HCT116 (cell line): ENCODE results near the gene IL19. TPM values are rescaled to one million over a fixed set of nuclear protein-coding genes. Genes with fewer than 3 reads are reported as not detected.

Experiments used
- ATAC-seq: fragments of 200-7000 bp; cut with Tn5 transposase; 2 replicates; pipeline ENCODE4 v1.9.1; 2020; ENCODE audit warnings: mild to moderate bottlenecking, moderate library complexity
- BruUV-seq: library from RNA; stranded (reverse); fragments of 400-500 nt; replicated peaks from 2 replicates; lab custom pipeline; 2021; lab: Mats Ljungman, UMichigan
- CTCF ChIA-PET: fragments of 300-600 bp; sonication (Branson Sonifier 250); formaldehyde crosslinking; loops from one replicate; lab custom pipeline; 2021; ENCODE audit warnings: antibody characterized with exemption; lab: Charles Lee
- POLR2A ChIA-PET: fragments of 300-600, 350-600 bp; sonication (Branson Sonifier 250); formaldehyde crosslinking; loops from one replicate; lab custom pipeline; 2021; ENCODE audit warnings: antibody characterized with exemption; lab: Charles Lee
- RAD21 ChIA-PET, 2 experiments: fragments of 300-600 bp; sonication (Branson Sonifier 250); formaldehyde crosslinking; loops; one replicate each; lab custom pipeline; 2023; ENCODE audit warnings: low total read pairs in 2 of 2; ENCODE audit not compliant: uncharacterized antibody in 2 of 2, unreplicated experiment in 2 of 2, low non-redundant PET in 1 of 2; lab: Charles Lee
- DNase-seq: peaks from one replicate; pipeline ENCODE4 v3.0.0-alpha.2; 2010; ENCODE audit warnings: low read depth, low spot score
- H2AFZ ChIP-seq: fragments of 200-600 bp; shearing (Covaris generic), sonication (generic); 2 replicates; pipeline ENCODE4 v1.6.1; 2017; ENCODE audit warnings: low read depth, mixed run types, mixed read lengths, antibody characterized with exemption, low read length; ENCODE audit not compliant: poor library complexity, severe bottlenecking
- H3K27ac ChIP-seq: 2 replicates; pipeline ENCODE4 v1.5.1; 2012; ENCODE audit warnings: low read depth, low read length
- H3K27me3 ChIP-seq: fragments of 200-600 bp; sonication (generic); 2 replicates; pipeline ENCODE4 v1.6.1; 2016; ENCODE audit warnings: mixed run types, low read length, mixed read lengths; ENCODE audit not compliant: insufficient read depth
- H3K36me3 ChIP-seq, 2 experiments: fragments of 200-500 bp in 1 of 2; fragments of 200-600 bp in 1 of 2; sonication (Bioruptor generic) in 1 of 2; sonication (generic) in 1 of 2; 2 replicates each; pipeline versions ENCODE4 v1.5.1 to v1.6.1; 2014 to 2016; ENCODE audit warnings: low read length in 2 of 2, inconsistent platforms in 1 of 2, mixed read lengths in 1 of 2, mixed run types in 1 of 2; ENCODE audit not compliant: insufficient read depth in 2 of 2, control insufficient read depth in 1 of 2
- H3K4me1 ChIP-seq, 2 experiments: fragments of 200-600 bp in 1 of 2; sonication (generic) in 1 of 2; 2 replicates each; pipeline versions ENCODE4 v1.5.1 to v1.6.1; 2012 to 2017; ENCODE audit warnings: low read length in 2 of 2, inconsistent platforms in 1 of 2, mild to moderate bottlenecking in 1 of 2, mixed read lengths in 1 of 2, mixed run types in 1 of 2, moderate library complexity in 1 of 2; ENCODE audit not compliant: insufficient read depth in 2 of 2, control insufficient read depth in 1 of 2
- H3K4me2 ChIP-seq: fragments of 200-600 bp; sonication (generic); 2 replicates; pipeline ENCODE4 v1.6.1; 2017; ENCODE audit warnings: mixed run types, low read length, mixed read lengths
- H3K4me3 ChIP-seq, 2 experiments: fragments of 200-600 bp in 1 of 2; sonication (generic) in 1 of 2; replicated peaks in 1 of 2; 2 replicates each; pipeline ENCODE4 v1.5.1; 2011 to 2016; ENCODE audit warnings: low read length in 2 of 2, control low read depth in 1 of 2, low read depth in 1 of 2, mild to moderate bottlenecking in 1 of 2, mixed read lengths in 1 of 2, mixed run types in 1 of 2
- H3K79me2 ChIP-seq: fragments of 200-600 bp; sonication (generic); 2 replicates; pipeline ENCODE4 v1.6.1; 2017; ENCODE audit warnings: mild to moderate bottlenecking, mixed run types, low read length, moderate library complexity, mixed read lengths; ENCODE audit not compliant: insufficient read depth
- H3K9ac ChIP-seq: fragments of 200-600 bp; sonication (generic); 2 replicates; pipeline ENCODE4 v1.6.1; 2016; ENCODE audit warnings: low read length, mixed read lengths
- H3K9me2 ChIP-seq: fragments of 200-600 bp; sonication (generic), shearing (Covaris generic); 2 replicates; pipeline ENCODE4 v1.6.1; 2017; ENCODE audit warnings: mixed run types, mild to moderate bottlenecking, moderate library complexity; ENCODE audit not compliant: insufficient read depth
- H3K9me3 ChIP-seq, 2 experiments: fragments of 200-500 bp in 1 of 2; fragments of 200-600 bp in 1 of 2; sonication (Bioruptor generic) in 1 of 2; sonication (generic) in 1 of 2; 2 replicates each; pipeline ENCODE4 v1.6.1; 2014 to 2017; ENCODE audit warnings: low read length in 2 of 2, mixed read lengths in 2 of 2, inconsistent platforms in 1 of 2, low read depth in 1 of 2, mild to moderate bottlenecking in 1 of 2, mixed run types in 1 of 2, moderate library complexity in 1 of 2; ENCODE audit not compliant: control insufficient read depth in 1 of 2, insufficient read depth in 1 of 2
- H4K20me1 ChIP-seq: fragments of 200-600 bp; sonication (generic), shearing (Covaris generic); 2 replicates; pipeline ENCODE4 v1.6.1; 2017; ENCODE audit warnings: mixed run types, mild to moderate bottlenecking, moderate library complexity; ENCODE audit not compliant: insufficient read depth
- CEBPB ChIP-seq: IDR thresholded peaks from 2 replicates; pipeline ENCODE4 v1.6.1; 2012; ENCODE audit warnings: low read depth
- FOSL1 ChIP-seq: IDR thresholded peaks from 2 replicates; pipeline ENCODE4 v1.6.1; 2012; ENCODE audit warnings: low read depth
- POLR2AphosphoS5 ChIP-seq: IDR thresholded peaks from 2 replicates; pipeline ENCODE4 v1.6.1; 2011; ENCODE audit warnings: mild to moderate bottlenecking, low read depth, low read length, moderate library complexity
- RAD21 ChIP-seq: IDR thresholded peaks from 2 replicates; pipeline ENCODE4 v1.6.1; 2012; ENCODE audit warnings: low read depth, mild to moderate bottlenecking
- TCF7L2 ChIP-seq: IDR thresholded peaks from 2 replicates; pipeline ENCODE4 v1.7.0; 2011; ENCODE audit warnings: borderline replicate concordance, inconsistent platforms; ENCODE audit not compliant: insufficient read depth, insufficient read length; ENCODE audit errors: extremely low read depth
- ZFX ChIP-seq: fragments of 450-650 bp; IDR thresholded peaks from 2 replicates; pipeline ENCODE4 v1.6.1; 2017
- intact Hi-C: fragments of 100-400 bp; cut with micrococcal nuclease; formaldehyde crosslinking; loops from 2 replicates; pipeline ENCODE4 v1.10.0; 2022
- total RNA-seq: library from RNA; stranded (reverse); gene quantifications from one replicate; pipeline ENCODE4 v1.2.1, GENCODE V29; 2021; ENCODE audit not compliant: unreplicated experiment
- TF ChIP-seq, protein P1 (sequence below): IDR thresholded peaks from 2 replicates; pipeline ENCODE4 v1.6.1; 2012; ENCODE audit warnings: low read depth

IL19 gene
- total RNA-seq, 1 experiment from 2014 or later: not detected

DNA sequence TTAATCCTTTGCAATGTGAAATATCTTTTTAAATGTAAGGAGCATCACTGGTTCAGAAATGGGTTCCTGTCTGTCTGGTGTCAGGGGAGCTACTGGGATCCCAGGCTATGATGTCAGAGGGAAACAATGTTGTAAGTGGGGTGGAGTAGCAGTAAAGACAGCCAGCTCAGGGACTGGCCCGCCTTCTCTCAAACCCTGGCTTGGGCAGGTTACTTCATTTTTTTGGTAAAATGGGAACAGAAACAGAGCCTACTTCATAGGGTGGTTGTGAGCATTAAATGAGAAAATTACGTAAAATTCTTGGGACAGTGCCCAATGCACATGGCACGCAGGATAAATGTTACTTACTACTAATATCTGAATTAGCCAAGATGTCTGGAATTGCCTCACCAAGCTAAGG is 64.1 kb downstream of the IL19 start:
- Histone ChIP-seq H3K4me2 (no peak overlapping the region), H3K27ac (no peak overlapping the region), H3K9ac (no peak overlapping the region), H3K27me3 (peaks cover 52% of the 10 kb centered on the region), H3K4me3 (no peak overlapping the region), H4K20me1 (no peaks in the 10 kb centered on the region), H3K36me3 (no peaks in the 10 kb centered on the region), H2AFZ (no peak overlapping the region), H3K9me3 (no peaks in the 10 kb centered on the region)
- no TSS peak for BruUV-seq
- no peak for ATAC-seq
- CTCF ChIA-PET: interaction anchor here (1.1 kb wide), 1 partner anchor 147 kb away, joined by 3 read pairs; no protein-coding TSS in a partner anchor
- no peak for TF ChIP-seq POLR2AphosphoS5
- TF ChIP-seq CEBPB: no peak
- TF ChIP-seq, protein P1, sequence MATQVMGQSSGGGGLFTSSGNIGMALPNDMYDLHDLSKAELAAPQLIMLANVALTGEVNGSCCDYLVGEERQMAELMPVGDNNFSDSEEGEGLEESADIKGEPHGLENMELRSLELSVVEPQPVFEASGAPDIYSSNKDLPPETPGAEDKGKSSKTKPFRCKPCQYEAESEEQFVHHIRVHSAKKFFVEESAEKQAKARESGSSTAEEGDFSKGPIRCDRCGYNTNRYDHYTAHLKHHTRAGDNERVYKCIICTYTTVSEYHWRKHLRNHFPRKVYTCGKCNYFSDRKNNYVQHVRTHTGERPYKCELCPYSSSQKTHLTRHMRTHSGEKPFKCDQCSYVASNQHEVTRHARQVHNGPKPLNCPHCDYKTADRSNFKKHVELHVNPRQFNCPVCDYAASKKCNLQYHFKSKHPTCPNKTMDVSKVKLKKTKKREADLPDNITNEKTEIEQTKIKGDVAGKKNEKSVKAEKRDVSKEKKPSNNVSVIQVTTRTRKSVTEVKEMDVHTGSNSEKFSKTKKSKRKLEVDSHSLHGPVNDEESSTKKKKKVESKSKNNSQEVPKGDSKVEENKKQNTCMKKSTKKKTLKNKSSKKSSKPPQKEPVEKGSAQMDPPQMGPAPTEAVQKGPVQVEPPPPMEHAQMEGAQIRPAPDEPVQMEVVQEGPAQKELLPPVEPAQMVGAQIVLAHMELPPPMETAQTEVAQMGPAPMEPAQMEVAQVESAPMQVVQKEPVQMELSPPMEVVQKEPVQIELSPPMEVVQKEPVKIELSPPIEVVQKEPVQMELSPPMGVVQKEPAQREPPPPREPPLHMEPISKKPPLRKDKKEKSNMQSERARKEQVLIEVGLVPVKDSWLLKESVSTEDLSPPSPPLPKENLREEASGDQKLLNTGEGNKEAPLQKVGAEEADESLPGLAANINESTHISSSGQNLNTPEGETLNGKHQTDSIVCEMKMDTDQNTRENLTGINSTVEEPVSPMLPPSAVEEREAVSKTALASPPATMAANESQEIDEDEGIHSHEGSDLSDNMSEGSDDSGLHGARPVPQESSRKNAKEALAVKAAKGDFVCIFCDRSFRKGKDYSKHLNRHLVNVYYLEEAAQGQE: no peak
- no peak for TF ChIP-seq ZFX
- TF ChIP-seq RAD21: no peak
- TF ChIP-seq FOSL1: no peak
- TF ChIP-seq, all 23 proteins: peak for 0
- Histone ChIP-seq H3K79me2 (no peaks in the 10 kb centered on the region), H3K9me2 (no peaks in the 10 kb centered on the region), H3K4me1 (no peaks in the 10 kb centered on the region)
- POLR2A ChIA-PET: no interaction called here
- DNase-seq: no peak
- intact Hi-C loops: no loop called here
- RAD21 ChIA-PET: no interaction called here

DNA sequence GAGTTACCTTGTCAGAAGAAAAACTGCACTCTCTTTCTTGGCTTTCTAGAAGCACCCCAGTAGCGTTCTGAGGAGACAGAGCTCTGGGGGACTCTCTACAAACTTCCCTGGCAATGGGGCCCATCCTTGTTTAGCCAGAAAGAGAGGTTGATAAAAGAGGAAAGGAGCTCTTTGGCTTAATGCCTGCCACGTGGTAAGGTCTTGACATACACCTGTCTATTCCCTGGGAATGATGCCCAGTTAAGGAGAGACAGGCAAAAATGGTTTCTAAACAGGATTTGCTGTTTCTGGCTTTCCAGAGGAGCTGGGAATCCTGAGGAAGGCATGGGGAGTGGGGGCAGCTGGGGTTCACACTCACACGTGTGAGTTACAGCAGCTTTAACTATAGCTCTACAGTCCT is 64.6 kb downstream of the IL19 start:
- Histone ChIP-seq H3K4me1 (no peaks in the 10 kb centered on the region), H2AFZ (no peak overlapping the region), H3K9ac (no peak overlapping the region), H3K9me2 (no peaks in the 10 kb centered on the region), H3K9me3 (no peaks in the 10 kb centered on the region), H3K4me3 (no peak overlapping the region), H3K4me2 (no peak overlapping the region), H3K27me3 (peaks cover 52% of the 10 kb centered on the region), H3K27ac (no peak overlapping the region), H3K79me2 (no peaks in the 10 kb centered on the region), H3K36me3 (no peaks in the 10 kb centered on the region), H4K20me1 (no peaks in the 10 kb centered on the region)
- POLR2A ChIA-PET: no interaction called here
- RAD21 ChIA-PET: no interaction called here
- DNase-seq (no peak), ATAC-seq (no peak)
- CTCF ChIA-PET: interaction anchor here (1.1 kb wide), 1 partner anchor 147 kb away, joined by 3 read pairs; no protein-coding TSS in a partner anchor
- no peak for TF ChIP-seq TCF7L2
- TF ChIP-seq ZFX: no peak
- TF ChIP-seq, protein P1: no peak
- BruUV-seq: no TSS peak
- intact Hi-C loops: no loop called here
